Peyer's patch (tissue), 4 donors: Measurements from ENCODE around the gene KCNIP3. TPM values are rescaled to one million over a fixed set of nuclear protein-coding genes. Genes with fewer than 3 reads are reported as not detected.
A peak's percentile ranks its signal among the peaks of the same experiment; 100 is the strongest.

ENCODE experiments used
- DNase-seq, 3 donors: peaks; one replicate each; pipeline ENCODE4 v3.0.0-alpha.2; 2017 to 2019
- H3K27ac ChIP-seq, 4 donors: fragments of 200-600 bp; sonication (generic); one replicate each; pipeline ENCODE4 v1.5.1; 2016 to 2019
- H3K27me3 ChIP-seq, 2 donors: fragments of 200-600 bp; sonication (generic); one replicate each; pipeline ENCODE4 v1.5.1; 2019
- H3K36me3 ChIP-seq, 3 donors: fragments of 200-600 bp; sonication (generic); one replicate each; pipeline ENCODE4 v1.5.1; 2016 to 2019
- H3K4me1 ChIP-seq, 4 donors: fragments of 200-600 bp; sonication (generic); one replicate each; pipeline ENCODE4 v1.5.1; 2016 to 2019
- H3K4me3 ChIP-seq, 4 donors: fragments of 200-600 bp; sonication (generic); 1 replicate in 3 of 4; 2 replicates in 1 of 4; pipeline ENCODE4 v1.5.1; 2016 to 2019; ENCODE audit warnings: mild to moderate bottlenecking in 1 of 4
- H3K9me3 ChIP-seq, 4 donors: fragments of 200-600 bp; sonication (generic); one replicate each; pipeline ENCODE4 v1.5.1; 2016 to 2019; ENCODE audit warnings: mild to moderate bottlenecking in 1 of 4
- POLR2A ChIP-seq, 2 donors: fragments of 450-650 bp; IDR thresholded peaks; one replicate each; pipeline ENCODE4 v1.5.1; 2017; ENCODE audit warnings: antibody characterized with exemption in 2 of 2, mild to moderate bottlenecking in 2 of 2, moderate library complexity in 2 of 2
- total RNA-seq, 4 donors: library from RNA; depleted of rRNA; stranded (reverse); fragments of >200 nt; gene quantifications; one replicate each; pipeline ENCODE4 v1.1.0, GENCODE V29; 2016
- TF ChIP-seq, protein P1 (sequence below), 6 experiments: fragments of 450-650 bp in 4 of 6; fragments of 200-600 bp in 2 of 6; sonication (generic) in 1 of 6; IDR thresholded peaks; one replicate each; pipeline ENCODE4 v1.5.1; 2017 to 2019; ENCODE audit warnings: antibody characterized with exemption in 6 of 6, mild to moderate bottlenecking in 3 of 6, moderate library complexity in 1 of 6

Gene KCNIP3
- total RNA-seq, 4 donors from 2014 or later: 4.9 to 11.4 (median 7.2) TPM

DNA sequence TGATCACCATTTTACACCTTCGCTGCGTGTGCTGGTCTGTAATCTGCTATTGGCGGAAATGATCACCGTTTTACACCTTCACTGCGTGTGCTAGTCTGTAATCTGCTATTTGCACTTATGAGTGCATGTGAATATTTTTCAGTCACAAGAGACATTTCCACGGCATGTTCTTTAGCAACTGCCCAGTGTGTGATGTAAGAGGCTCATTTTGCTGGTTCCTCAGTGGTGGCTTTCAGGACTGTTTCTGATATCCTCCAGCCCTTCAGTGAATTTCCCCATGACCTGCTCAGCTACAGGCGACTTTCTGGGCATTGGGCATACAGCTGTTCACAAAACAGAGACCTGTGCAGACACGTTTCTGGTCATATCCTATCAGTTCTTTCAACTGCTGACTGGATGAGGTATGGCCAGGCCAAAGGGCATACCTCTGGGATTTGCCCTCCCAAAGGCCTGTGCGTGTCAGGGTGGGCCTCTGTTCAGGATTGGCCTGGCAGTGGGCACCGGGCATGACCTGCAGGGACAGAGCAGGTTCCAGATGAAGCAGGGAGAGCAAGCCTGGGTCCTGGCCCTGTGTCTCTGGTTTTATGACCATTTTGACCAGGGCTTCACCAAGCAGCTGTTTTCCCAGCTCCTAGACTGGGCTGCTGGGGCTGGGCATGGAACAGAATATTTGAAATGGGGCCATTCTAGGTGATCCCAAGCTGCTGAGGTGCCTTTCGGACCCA is 23.4 kb upstream of the KCNIP3 start:
- no peak for DNase-seq
- TF ChIP-seq, protein P1, sequence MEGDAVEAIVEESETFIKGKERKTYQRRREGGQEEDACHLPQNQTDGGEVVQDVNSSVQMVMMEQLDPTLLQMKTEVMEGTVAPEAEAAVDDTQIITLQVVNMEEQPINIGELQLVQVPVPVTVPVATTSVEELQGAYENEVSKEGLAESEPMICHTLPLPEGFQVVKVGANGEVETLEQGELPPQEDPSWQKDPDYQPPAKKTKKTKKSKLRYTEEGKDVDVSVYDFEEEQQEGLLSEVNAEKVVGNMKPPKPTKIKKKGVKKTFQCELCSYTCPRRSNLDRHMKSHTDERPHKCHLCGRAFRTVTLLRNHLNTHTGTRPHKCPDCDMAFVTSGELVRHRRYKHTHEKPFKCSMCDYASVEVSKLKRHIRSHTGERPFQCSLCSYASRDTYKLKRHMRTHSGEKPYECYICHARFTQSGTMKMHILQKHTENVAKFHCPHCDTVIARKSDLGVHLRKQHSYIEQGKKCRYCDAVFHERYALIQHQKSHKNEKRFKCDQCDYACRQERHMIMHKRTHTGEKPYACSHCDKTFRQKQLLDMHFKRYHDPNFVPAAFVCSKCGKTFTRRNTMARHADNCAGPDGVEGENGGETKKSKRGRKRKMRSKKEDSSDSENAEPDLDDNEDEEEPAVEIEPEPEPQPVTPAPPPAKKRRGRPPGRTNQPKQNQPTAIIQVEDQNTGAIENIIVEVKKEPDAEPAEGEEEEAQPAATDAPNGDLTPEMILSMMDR (IDR thresholded peaks at IDR 0.05): no peak
- TF ChIP-seq POLR2A (IDR thresholded peaks at IDR 0.05): no peak
- no peaks in the 10 kb centered on the region for H3K27me3 ChIP-seq
- H3K4me3 ChIP-seq: no peak overlapping the region
- H3K27ac ChIP-seq: peak overlapping the region in 1 of 4 donors; percentile 64
- no peaks in the 10 kb centered on the region for H3K36me3 ChIP-seq
- H3K9me3 ChIP-seq: no peaks in the 10 kb centered on the region
- peaks cover 0 to 15% (median 0%) of the 10 kb centered on the region in 4 donors for H3K4me1 ChIP-seq

DNA sequence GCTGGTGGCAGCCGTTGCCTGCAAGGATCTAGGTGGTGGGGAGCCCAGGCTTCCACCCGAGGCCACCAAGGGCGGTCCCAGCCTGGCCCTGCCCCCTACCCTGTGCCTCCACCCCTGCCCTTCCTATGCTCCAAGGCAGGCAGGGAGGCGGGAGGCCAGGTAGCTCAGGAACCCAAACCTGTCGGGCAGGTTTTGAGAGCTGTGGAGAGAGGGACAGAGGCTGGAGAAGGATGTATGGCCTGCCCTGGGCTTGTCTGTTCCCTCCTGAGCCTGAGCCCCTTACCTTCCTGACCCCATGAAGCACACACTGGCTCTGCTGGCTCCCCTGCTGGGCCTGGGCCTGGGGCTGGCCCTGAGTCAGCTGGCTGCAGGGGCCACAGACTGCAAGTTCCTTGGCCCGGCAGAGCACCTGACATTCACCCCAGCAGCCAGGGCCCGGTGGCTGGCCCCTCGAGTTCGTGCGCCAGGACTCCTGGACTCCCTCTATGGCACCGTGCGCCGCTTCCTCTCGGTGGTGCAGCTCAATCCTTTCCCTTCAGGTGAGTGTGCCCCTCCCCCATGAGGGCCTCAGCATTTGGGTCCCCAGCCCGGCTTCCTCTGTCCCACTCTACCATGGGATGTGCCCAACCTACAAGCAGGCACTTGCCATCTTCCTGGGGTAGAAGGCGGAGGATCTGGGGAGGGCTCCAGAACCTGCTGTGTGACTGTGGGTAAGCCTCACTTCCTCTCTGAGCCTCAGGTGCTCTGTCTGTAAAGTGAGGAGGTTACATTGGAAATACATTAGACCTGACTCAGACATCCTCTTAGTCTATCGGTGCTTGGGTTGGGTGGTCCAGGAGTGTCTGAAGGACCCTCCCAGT is 22.6 kb upstream of the KCNIP3 start, which contains the start of gene PROM2:
Gene PROM2, plus strand, starts transcription at position 159 of the 860 bp plus-strand sequence. Its CDS starts 137 bp downstream, at position 296.
- H3K4me3 ChIP-seq: peak within 1 kb of the TSS in 2 of 4 donors; percentile 14 to 38

DNA sequence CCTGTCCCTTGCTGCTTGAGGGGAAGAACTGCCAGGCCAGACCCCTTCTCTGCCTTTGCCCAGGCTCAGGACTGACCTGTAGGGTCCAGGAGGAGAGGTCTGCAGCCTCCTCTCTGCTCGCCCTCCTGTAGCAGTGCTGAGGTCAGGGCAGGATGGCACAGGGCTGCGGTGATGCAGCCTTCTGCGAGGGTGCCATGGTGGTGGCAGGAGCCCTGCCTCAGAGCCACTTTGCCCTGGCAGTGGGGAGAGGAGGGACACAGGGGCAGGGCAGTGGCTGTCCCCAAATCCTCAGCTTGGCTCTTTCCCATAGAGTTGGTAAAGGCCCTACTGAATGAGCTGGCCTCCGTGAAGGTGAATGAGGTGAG is 22.0 kb upstream of the KCNIP3 start:
- H3K27me3 ChIP-seq: no peaks in the 10 kb centered on the region
- H3K4me1 ChIP-seq: peaks cover 0 to 15% (median 0%) of the 10 kb centered on the region in 4 donors
- H3K4me3 ChIP-seq: peak overlapping the region in 2 of 4 donors; percentile 14 to 38
- H3K27ac ChIP-seq: peak overlapping the region in 1 of 4 donors; percentile 64
- DNase-seq: peak in 2 of 3 donors; percentile 40 to 46
- TF ChIP-seq POLR2A (IDR thresholded peaks at IDR 0.05): no peak
- TF ChIP-seq, protein P1 (IDR thresholded peaks at IDR 0.05): no peak
- H3K9me3 ChIP-seq: no peaks in the 10 kb centered on the region
- H3K36me3 ChIP-seq: peaks cover 0 to under 1% (median 0%) of the 10 kb centered on the region in 3 donors

More for the DNA sequence above, 22.6 kb upstream of the KCNIP3 start, which contains the start of gene PROM2:
- H3K9me3 ChIP-seq: no peaks in the 10 kb centered on the region
- H3K36me3 ChIP-seq: no peaks in the 10 kb centered on the region
- DNase-seq: peak in 2 of 3 donors; percentile 71 to 75
- TF ChIP-seq POLR2A (IDR thresholded peaks at IDR 0.05): peak in 1 of 2 donors; percentile 56
- TF ChIP-seq, protein P1 (IDR thresholded peaks at IDR 0.05): no peak
- no peaks in the 10 kb centered on the region for H3K27me3 ChIP-seq
- H3K27ac ChIP-seq: peak within 1 kb of the TSS in 2 of 4 donors; percentile 22 to 64
- peaks cover 0 to 15% (median 0%) of the 10 kb centered on the region in 4 donors for H3K4me1 ChIP-seq

DNA sequence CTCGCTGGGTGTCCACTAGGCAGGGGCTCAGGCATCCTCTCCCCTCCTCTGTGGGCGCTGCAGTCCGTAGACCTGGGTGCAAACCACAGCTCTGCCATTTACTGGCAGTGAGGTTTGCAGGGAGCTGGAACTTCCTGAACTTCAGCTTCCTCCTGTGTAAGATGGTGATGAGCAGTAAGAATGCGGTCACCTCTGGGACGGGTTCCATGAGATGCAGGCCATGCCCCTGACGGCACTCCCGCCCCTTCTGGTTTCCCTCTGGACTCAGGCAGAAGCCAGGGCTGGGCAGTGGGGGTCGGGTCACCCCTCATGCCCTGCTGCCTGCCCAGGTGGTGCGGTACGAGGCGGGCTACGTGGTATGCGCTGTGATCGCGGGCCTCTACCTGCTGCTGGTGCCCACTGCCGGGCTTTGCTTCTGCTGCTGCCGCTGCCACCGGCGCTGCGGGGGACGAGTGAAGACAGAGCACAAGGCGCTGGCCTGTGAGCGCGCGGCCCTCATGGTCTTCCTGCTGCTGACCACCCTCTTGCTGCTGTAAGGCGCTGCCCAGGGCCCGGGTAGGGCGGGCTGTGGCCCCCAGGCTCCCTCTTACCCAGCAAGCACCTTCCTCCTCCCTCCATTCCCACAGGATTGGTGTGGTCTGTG is 21.4 kb upstream of the KCNIP3 start:
- no peaks in the 10 kb centered on the region for H3K27me3 ChIP-seq
- H3K4me3 ChIP-seq: peak overlapping the region in 2 of 4 donors; percentile 14 to 38
- peak in 1 of 3 donors; percentile 44 for DNase-seq
- no peaks in the 10 kb centered on the region for H3K9me3 ChIP-seq
- peaks cover 0 to 3% (median 0%) of the 10 kb centered on the region in 3 donors for H3K36me3 ChIP-seq
- H3K4me1 ChIP-seq: peaks cover 0 to 15% (median 0%) of the 10 kb centered on the region in 4 donors
- TF ChIP-seq POLR2A (IDR thresholded peaks at IDR 0.05): no peak
- TF ChIP-seq, protein P1 (IDR thresholded peaks at IDR 0.05): no peak
- peak overlapping the region in 1 of 4 donors; percentile 39 for H3K27ac ChIP-seq

DNA sequence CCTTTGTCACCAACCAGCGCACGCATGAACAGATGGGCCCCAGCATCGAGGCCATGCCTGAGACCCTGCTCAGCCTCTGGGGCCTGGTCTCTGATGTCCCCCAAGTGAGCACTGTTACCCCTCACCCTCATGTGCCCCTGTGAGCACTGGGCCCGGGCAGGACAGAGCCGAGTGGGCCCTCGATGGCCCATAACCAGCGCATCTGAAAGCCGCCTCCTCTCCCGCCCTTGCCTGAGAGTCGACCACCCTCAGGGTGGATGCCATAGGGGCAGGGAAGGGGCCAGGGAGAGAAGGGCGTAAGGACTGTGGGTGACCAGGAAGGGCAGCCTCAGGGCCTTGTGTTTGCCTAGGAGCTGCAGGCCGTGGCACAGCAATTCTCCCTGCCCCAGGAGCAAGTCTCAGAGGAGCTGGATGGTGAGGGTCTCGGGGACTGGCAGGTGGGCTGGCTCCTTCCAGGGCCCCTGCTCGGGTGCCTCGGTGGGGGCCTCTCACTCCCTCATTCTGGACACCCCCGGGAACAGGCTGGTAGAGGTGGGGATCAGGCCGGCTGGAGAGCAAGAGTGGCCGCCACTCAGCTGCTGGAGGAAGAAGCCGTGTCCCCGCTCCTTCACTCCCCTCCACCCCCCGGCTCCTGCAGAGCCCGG is 20.8 kb upstream of the KCNIP3 start:
- Histone ChIP-seq H3K27ac (no peak overlapping the region), H3K27me3 (no peaks in the 10 kb centered on the region), H3K9me3 (no peaks in the 10 kb centered on the region), H3K36me3 (peaks cover 0 to 3% (median 0%) of the 10 kb centered on the region in 3 donors), H3K4me1 (peaks cover 0 to 15% (median 0%) of the 10 kb centered on the region in 4 donors), H3K4me3 (no peak overlapping the region)
- no peak for TF ChIP-seq POLR2A (IDR thresholded peaks at IDR 0.05)
- TF ChIP-seq, protein P1 (IDR thresholded peaks at IDR 0.05): no peak
- DNase-seq: no peak
